NOMO-1 treated with DMSO at 0.1 percent for 48 hours (cell line): ENCODE results near the gene ZSWIM1.
"Not testable (repeated sequence)": the region's sequence is repeated elsewhere in the genome, so short reads cannot be mapped to it uniquely, and the experiment has no call there.

Experiments
- DNase-seq: peaks from one replicate; lab custom pipeline; 2025; ENCODE audit not compliant: unreplicated experiment; lab: John Stamatoyannopoulos, UW

ZSWIM1 gene

DNA sequence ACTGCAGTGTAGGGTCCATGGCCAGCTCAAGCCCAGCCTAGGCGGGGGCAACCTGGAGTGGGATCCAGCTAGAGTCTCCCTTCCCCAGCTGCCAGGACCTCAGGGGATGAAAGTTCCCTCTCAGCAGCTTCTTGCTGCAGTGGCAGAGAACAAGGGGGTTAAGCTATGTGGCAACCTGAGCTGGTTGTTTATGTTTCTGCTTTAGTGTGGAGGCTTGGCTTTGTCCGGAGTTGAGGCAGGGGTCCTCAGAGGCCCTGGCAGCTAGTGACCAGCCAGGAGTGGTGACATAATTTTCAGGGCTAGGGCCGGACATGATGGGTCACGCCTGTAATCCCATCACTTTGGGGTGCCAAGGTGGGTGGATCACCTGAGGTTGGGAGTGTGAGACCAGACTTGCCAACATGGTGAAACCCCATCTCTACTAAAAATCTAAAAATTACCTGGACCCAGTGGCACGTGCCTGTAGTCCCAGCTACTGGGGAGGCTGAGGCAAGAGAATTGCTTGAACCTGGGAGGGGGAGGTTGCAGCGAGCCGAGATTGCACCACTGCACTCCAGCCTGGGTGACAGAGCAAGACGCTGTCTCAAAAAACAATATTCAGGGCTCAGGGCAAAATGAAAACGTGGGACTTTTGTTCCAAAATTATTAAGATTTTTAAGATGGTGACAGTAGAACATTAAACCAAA, 44.9 kb downstream of the ZSWIM1 start:
- DNase-seq, result no peak

DNA sequence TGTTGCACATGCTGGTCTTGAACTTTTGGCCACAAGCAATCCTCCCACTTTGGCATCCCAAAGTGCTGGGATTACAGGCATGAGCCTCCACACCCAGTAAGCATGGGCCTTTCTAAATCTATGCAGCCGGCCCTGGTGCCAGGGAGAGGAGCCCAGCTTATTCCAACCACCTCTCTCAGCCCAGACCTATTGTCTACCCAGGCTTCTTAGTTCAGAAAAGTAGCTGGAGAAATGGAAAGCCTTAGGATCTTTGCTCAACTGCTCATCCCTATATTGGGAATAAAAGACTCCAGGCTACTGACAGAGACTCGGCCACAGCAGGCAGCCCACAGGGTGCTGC, 45.7 kb downstream of the ZSWIM1 start:
- DNase-seq, result no peak

DNA sequence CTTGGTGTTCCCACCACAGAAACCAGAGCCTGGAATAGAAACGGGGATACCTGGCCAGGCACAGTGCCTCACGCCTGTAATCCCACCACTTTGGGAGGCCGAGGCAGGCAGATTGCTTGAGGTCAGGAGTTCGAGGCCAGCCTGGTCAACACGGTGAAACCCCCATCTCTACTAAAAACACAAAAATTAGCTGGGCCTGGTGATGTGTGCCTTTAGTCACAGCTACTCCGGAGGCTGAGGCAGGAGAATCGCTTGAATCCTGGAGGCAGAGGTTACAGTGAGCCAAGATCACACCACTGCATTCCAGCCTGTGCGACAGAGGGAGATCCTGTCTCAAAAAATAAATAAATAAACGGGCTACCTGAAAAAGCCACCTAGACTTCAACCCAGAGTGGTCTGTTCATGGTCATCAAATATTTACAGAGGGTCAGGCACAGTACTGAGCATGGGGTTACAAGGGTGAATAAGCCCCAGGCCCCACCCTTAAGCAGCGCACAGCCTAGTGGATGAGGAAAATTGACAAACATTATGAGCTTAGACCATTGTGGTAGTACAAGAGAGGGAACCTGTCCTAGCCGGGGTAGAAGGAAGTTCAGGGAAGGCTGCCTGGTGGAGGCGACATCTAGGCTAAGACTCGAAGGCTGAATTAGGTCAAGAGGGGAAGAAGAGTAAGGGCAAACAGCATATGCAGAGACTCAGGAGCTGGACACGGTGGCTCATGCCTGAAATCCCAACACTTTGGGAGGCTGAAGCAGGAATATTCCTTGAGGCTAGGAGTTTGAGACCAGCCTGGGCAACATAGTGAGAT, 46.2 kb downstream of the ZSWIM1 start:
- no peak for DNase-seq

DNA sequence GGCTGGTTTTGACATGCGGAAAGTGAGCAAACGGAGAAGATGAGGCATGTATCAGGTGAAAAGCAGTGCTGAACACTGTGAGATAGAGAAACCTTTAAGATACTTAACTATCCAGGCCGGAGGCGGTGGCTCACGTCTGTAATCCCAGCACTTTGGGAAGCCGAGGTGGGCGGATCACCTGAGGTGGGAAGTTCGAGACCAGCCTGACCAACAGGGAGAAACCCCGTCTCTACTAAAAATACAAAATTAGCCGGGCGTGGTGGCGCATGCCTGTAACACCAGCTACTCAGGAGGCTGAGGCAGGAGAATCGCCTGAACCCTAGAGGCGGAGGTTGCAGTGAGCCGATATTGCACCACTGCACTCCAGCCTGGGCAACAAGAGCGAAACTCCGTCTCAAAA, 50.7 kb downstream of the ZSWIM1 start:
- not testable (repeated sequence) for DNase-seq

DNA sequence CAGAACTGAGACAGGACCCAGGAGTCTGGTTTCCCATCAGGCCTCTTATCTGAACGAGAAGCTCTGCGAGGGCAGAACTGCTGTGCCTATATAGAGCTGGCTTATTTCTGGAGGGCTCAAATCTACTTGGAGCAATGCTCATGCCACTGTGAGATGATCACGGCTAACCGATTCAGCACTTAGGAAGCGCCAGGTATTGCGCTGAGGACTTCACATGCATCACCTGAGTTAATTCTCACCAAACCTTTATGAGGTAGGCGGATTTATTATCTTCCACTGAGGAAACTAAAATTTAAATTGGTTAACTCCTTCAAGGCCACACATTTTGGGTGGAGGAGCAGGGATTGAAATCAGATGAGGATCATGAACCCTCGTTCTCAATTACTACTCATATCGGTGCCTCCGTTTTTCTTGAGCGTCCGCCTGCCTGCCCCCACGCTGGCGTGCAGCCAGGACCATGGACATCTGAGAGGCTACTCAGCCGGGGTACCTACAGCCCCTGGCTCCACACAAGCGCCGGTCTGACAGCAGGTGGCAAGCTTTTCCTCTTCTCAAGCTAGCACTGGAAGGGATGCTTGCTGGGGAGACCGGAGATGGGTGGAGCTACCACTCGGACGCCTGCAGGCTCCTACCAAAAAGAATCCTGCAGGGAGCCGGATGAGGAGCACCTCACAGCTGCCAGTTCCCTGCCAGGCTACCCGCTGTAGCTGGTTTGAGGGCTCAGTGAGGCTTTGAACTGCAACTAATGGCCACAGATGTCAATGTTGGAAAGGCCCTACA, 52.4 kb downstream of the ZSWIM1 start:
- DNase-seq, result peak; percentile 68

DNA sequence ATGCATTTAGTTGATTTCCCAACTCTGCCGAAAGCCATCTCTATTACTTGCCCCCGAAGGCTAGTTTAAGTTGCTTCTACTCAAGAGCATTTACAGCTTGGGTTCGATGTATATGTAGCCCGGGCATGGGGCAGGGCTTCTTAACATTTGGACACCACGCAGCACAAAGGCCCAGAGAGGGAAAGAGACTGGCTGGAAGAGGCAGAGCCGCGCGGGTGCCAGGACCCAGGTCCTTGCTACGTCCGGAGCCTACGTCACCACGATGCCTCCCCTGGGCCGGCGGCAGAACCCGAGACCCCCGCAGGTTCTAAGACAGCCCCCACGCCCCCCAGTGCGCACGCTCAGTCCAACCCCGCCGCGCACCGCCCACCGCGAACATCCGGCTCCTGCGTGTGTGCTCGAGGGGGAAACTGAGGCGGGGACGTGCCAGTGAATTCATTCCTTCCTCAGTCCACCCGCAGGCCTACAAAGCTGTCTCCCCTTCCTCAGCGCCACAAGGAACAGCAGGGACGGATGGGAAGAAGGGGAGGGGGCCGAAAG, 53.1 kb downstream of the ZSWIM1 start:
- DNase-seq, result peak; percentile 42
